Small intestine (tissue), 7 donors: ENCODE measurements around the gene OTULIN. TPM values are rescaled to one million over a fixed set of nuclear protein-coding genes. Genes with fewer than 3 reads are reported as not detected.

Source experiments
- DNase-seq, 2 donors: peaks; one replicate each; pipeline versions ENCODE4 v3.0.0 to v3.0.0-alpha.2; 2013
- FAIRE-seq: peaks from 2 replicates; lab custom pipeline; 2012; peaks lifted over from hg19 to GRCh38; lab: Jason Lieb, UNC
- H3K27ac ChIP-seq, 3 donors: one replicate each; pipeline ENCODE4 v1.5.1; 2013; ENCODE audit warnings: low read length in 2 of 3, mild to moderate bottlenecking in 2 of 3, control low read depth in 1 of 3, inconsistent platforms in 1 of 3, low read depth in 1 of 3, moderate library complexity in 1 of 3
- H3K27me3 ChIP-seq, 3 donors: one replicate each; pipeline ENCODE4 v1.6.1; 2013; ENCODE audit warnings: low read length in 3 of 3, inconsistent platforms in 1 of 3; ENCODE audit not compliant: control insufficient read depth in 3 of 3, insufficient read depth in 3 of 3
- H3K36me3 ChIP-seq, 3 donors: one replicate each; pipeline ENCODE4 v1.6.1; 2013; ENCODE audit warnings: low read length in 3 of 3, inconsistent platforms in 1 of 3, low read depth in 1 of 3, mild to moderate bottlenecking in 1 of 3, moderate library complexity in 1 of 3; ENCODE audit not compliant: control insufficient read depth in 3 of 3, insufficient read depth in 2 of 3
- H3K4me1 ChIP-seq, 3 donors: one replicate each; pipeline ENCODE4 v1.6.1; 2013; ENCODE audit warnings: low read length in 2 of 3, inconsistent platforms in 1 of 3, low read depth in 1 of 3, mild to moderate bottlenecking in 1 of 3, moderate library complexity in 1 of 3; ENCODE audit not compliant: control insufficient read depth in 3 of 3, insufficient read depth in 2 of 3
- H3K4me3 ChIP-seq, 3 donors: one replicate each; pipeline ENCODE4 v1.5.1; 2013; ENCODE audit warnings: low read length in 3 of 3, control low read depth in 1 of 3, inconsistent platforms in 1 of 3, low read depth in 1 of 3, mild to moderate bottlenecking in 1 of 3, moderate library complexity in 1 of 3
- H3K9me3 ChIP-seq, 2 donors: one replicate each; pipeline ENCODE4 v1.6.1; 2013; ENCODE audit warnings: low read depth in 1 of 2, low read length in 1 of 2; ENCODE audit not compliant: control insufficient read depth in 2 of 2, insufficient read depth in 1 of 2
- WGBS, 3 donors: extraction: QIAGEN DNeasy Blood & Tissue Kit; methylation state at CpG; one replicate each; pipeline ENCODE4 v1.1.7; 2013; 5-methylcytosine and 5-hydroxymethylcytosine counted together
- polyA plus RNA-seq, 4 donors: library from polyadenylated mRNA; stranded (reverse) in 3 of 4; unstranded in 1 of 4; fragments of 200-250 nt in 3 of 4; fragments of 120-200 nt in 1 of 4; gene quantifications; one replicate each; pipeline versions ENCODE4 v1.2.1 to v1.2.3, GENCODE V29; 2013
- donor health status: healthy with polysubstance abuse.
- donor health status: control.
- donor health status: control.
- donor health status: Bipolar disorder and iron deficiency.
- donor health status: healthy.

Gene OTULIN
- polyA plus RNA-seq, 4 donors = 3.1 to 22.8 (median 5.8) TPM

DNA sequence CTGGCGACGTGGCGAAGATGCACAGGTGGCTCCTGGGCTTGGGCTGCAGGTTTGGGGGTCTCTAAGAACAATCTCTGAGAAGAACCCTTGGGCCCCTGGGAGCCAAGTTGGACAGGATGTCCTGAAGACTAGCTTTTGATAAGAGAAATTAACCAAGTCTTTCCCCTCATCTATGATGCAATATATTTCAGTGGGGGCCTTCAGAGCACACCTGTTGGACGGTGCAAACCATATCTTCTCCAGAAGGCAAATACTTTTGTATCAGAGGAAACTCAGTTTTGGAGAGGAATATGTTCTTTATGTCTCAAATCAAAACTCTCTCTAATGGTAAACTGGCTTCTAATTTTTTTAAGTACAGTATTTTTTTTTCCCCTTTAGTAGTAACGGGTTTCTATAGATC, 28.6 kb downstream of the OTULIN start:
- Histone ChIP-seq H3K9me3 (peaks cover 0 to 10% of the 10 kb centered on the region in 2 donors), H3K27ac (no peak overlapping the region), H3K4me3 (no peak overlapping the region), H3K27me3 (no peaks in the 10 kb centered on the region), H3K4me1 (no peaks in the 10 kb centered on the region), H3K36me3 (peaks cover 20 to 37% (median 36%) of the 10 kb centered on the region in 3 donors)
- FAIRE-seq (no peak), DNase-seq (no peak)
- WGBS, 3 donors = 96 to 98% (median 98%) methylated on average over 5 of the region's 5 CpGs

DNA sequence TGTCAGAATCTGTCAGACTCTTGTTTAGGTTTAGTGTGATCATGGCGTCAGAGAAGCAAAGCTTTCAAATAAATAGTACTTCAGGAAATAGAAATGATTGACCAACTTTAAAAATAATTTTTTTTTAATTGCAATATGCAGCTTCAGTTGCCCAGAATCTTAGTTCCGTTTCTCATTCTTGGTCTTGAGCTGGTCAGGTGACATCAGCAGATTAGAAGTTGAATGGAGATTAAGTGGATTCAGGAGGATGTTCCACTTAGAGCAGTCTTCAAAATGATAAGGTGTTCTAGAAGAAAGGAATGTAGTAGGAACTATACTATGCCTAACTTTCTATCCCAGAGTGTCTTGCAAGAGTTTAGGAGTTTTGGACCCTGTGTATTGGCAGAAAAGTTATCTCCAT, 30.6 kb downstream of the OTULIN start:
- peaks cover 0 to 4% of the 10 kb centered on the region in 2 donors for H3K9me3 ChIP-seq
- no peaks in the 10 kb centered on the region for H3K4me1 ChIP-seq
- H3K4me3 ChIP-seq = no peak overlapping the region
- 84 to 90% (median 85%) methylated on average over 2 of the region's 2 CpGs for WGBS, 3 donors
- H3K27me3 ChIP-seq = no peaks in the 10 kb centered on the region
- DNase-seq = no peak
- no peak overlapping the region for H3K27ac ChIP-seq
- FAIRE-seq = no peak
- peaks cover 20 to 37% (median 35%) of the 10 kb centered on the region in 3 donors for H3K36me3 ChIP-seq

DNA sequence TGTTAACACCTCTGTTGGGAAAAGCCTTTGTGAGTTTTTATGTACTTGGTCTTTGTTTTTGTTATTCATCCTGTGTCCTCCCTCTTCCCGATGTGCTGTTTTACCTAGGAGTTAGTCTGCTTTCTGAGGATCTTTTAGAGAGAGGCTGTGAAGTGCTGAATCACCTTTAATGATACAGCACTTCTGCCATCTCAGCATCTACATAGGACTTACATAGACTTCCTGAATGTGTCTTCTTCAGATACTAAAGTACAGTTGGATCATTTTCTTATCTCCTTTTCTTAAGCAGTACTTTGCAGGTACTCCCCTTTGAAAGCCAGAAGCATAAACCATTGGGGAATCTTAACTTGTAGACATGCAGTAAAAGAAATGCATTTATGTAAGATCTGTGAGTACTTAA, 31.5 kb downstream of the OTULIN start:
- DNase-seq (no peak), FAIRE-seq (no peak)
- Histone ChIP-seq H3K9me3 (no peaks in the 10 kb centered on the region), H3K36me3 (peaks cover 15 to 36% (median 31%) of the 10 kb centered on the region in 3 donors), H3K27me3 (no peaks in the 10 kb centered on the region), H3K4me3 (no peak overlapping the region), H3K27ac (no peak overlapping the region), H3K4me1 (no peaks in the 10 kb centered on the region)
- WGBS, 3 donors = 50 to 78% (median 77%) methylated on average over 1 of the region's 1 CpG

DNA sequence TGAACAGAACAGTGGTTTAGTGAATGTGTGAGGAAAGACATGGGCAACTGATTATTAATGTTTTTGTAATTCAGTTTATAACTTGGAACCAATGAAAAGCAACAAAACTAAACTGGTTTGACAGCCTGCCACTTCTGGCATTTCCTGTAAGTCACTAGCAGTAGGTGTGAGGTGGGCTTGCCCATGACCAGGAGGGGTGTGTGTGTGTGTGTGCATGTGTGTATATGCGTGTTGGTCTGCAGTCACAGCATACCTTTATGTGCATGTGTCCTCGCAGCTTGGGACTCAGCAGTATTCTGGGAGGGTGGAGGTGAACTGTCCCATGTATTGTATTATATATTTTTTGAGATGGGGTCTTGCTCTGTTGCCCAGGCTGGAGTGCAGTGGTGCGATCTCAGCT, 32.3 kb downstream of the OTULIN start:
- no peak for FAIRE-seq
- H3K36me3 ChIP-seq = peaks cover 11 to 44% (median 31%) of the 10 kb centered on the region in 3 donors
- no peak overlapping the region for H3K27ac ChIP-seq
- 97 to 100% (median 98%) methylated on average over 3 of the region's 3 CpGs for WGBS, 3 donors
- H3K4me1 ChIP-seq = no peaks in the 10 kb centered on the region
- H3K9me3 ChIP-seq = no peaks in the 10 kb centered on the region
- no peaks in the 10 kb centered on the region for H3K27me3 ChIP-seq
- DNase-seq = no peak
- H3K4me3 ChIP-seq = no peak overlapping the region

DNA sequence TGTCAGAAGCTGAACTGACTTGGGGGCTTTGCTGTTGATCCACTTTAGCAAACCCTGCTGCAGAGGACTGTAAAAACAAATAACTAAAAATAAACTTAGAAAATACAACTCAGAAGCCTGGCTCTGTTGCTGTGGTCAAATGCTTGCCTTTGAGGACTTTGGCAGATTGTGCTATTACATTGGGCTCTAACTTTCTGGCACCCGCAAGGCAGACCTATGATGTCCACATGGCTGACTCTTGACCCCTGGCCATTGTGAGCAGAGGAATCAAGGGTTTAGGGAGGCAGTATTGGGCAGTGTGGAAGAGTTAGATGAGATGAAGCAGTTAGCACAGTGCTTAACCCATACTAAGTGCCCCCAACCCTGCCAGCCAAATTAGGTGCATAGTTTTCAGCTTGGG, 34.0 kb downstream of the OTULIN start:
- H3K4me1 ChIP-seq = no peaks in the 10 kb centered on the region
- DNase-seq = no peak
- H3K4me3 ChIP-seq = no peak overlapping the region
- H3K9me3 ChIP-seq = no peaks in the 10 kb centered on the region
- H3K27ac ChIP-seq = no peak overlapping the region
- no peak for FAIRE-seq
- no peaks in the 10 kb centered on the region for H3K27me3 ChIP-seq
- WGBS, 3 donors = 89 to 92% (median 92%) methylated on average over 1 of the region's 1 CpG
- H3K36me3 ChIP-seq = peaks cover 9 to 49% (median 28%) of the 10 kb centered on the region in 3 donors

DNA sequence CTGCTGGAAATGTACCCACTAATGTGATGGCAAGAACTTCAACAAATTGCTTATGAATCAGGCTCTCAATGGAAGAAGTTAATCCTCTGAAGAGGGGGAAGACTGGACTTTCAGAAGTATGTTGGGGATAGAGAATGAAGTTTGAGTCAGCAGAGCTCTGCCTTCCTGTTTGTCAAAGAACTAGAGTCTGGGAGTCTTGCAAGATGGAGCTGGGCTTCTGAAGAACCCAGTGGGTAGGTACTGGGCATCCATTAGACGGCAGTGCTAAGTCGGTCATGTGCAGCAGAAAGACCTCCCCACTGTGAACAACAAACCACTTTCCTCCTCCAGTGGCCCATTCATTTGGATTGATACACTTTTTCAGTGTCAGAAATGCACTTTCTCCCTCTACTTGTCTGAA, 34.6 kb downstream of the OTULIN start:
- H3K9me3 ChIP-seq = no peaks in the 10 kb centered on the region
- H3K4me1 ChIP-seq = no peaks in the 10 kb centered on the region
- H3K4me3 ChIP-seq = no peak overlapping the region
- H3K36me3 ChIP-seq = peaks cover 9 to 47% (median 21%) of the 10 kb centered on the region in 3 donors
- H3K27ac ChIP-seq = no peak overlapping the region
- H3K27me3 ChIP-seq = no peaks in the 10 kb centered on the region
- WGBS, 3 donors = 99 to 100% (median 100%) methylated on average over 2 of the region's 2 CpGs
- FAIRE-seq (no peak), DNase-seq (no peak)

DNA sequence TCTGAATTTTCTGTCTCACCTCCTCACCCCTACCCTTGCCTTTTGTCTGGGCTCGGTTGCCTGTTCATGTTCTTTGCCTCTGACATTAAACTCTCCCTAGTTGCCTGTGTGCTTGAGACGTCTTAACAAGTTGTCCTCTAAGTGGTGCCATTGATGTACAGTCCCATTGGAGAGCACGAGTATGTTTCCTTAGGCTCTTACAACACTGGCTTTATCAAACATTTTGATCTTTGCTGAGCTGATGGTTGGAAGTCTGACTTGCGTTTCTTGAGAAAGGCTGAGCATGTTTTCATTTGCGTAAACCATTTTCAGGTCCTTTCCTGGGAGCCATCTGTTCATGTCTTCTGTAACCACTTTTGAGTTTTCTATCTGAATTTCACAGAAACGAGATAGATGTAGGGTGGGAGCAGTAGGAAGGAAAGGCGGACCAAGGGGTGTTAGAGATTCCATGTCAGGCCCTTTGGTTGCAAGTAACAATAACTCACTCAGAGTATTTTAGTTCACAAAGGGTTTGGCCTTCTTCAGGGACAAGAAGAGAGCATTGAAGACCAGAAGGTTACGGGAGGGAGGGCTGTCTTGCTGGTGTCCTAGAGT, 35.4 kb downstream of the OTULIN start:
- Histone ChIP-seq H3K4me1 (no peaks in the 10 kb centered on the region), H3K36me3 (peaks cover 9 to 47% (median 20%) of the 10 kb centered on the region in 3 donors), H3K9me3 (no peaks in the 10 kb centered on the region), H3K27ac (no peak overlapping the region), H3K4me3 (no peak overlapping the region), H3K27me3 (no peaks in the 10 kb centered on the region)
- WGBS, 3 donors = 84 to 91% (median 87%) methylated on average over 8 of the region's 8 CpGs
- no peak for DNase-seq
- no peak for FAIRE-seq

DNA sequence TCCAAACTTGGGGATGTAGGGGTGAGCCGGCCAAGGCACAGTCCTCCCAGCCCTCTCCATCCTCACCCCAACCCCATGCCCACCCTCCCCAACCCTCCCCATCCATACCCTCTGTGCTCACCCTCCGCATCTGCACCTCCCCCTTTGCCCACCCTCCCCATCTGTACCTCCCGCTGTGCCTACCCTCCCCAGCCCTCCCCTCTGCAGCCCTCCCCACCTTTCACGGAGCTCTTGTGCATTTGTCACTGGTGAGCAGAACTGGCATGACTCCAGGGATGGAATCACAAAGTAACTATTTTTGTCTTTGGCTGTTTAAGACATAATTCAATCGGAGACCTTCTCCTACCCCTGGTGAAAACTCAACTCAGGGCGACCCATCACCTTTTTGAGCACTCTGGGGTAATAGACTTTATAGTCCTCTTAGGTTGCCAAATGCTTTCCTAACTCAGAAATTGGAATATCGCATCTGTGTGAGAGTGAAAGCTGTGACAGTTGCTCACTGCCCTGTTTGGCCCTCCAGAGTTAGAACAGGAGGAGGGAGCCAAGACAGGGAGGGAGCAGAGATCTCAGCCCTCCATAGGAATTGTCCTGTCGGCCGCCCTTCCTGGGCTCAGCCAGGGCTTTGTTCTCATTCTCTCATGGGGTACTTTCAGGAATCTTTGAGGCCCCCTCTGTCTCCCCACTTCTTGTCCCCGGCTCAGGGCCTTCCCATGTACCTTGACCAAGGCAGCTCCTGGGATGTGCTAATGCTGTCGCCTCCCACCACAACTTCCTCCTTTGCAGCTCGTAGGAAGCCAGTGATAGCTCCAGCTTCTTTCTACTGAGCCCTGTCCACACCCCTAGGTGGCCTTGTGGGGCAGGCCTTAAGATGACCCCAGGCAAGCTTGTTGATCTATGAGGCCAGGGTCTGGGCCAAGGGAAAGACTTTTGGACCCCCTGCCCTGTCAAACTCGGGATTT, 36.2 kb downstream of the OTULIN start:
- DNase-seq (no peak), FAIRE-seq (no peak)
- Histone ChIP-seq H3K4me1 (no peaks in the 10 kb centered on the region), H3K27ac (no peak overlapping the region), H3K27me3 (no peaks in the 10 kb centered on the region), H3K36me3 (peaks cover 12 to 54% (median 21%) of the 10 kb centered on the region in 3 donors), H3K4me3 (no peak overlapping the region), H3K9me3 (no peaks in the 10 kb centered on the region)
- 71 to 78% (median 77%) methylated on average over 13 of the region's 13 CpGs for whole genome bisulfite sequencing, 3 donors
